ENCODE measurements around the gene CAPS.
"Not testable (repeated sequence)": the region's sequence is repeated elsewhere in the genome, so short reads cannot be mapped to it uniquely, and the experiment has no call there.

Gene CAPS

GRCh38 chr19:5958851-5959122 lies 44.7 kb downstream of the CAPS start:
- no peak for DNase-seq

- DNase-seq, result no peak
These were observed 45.4 kb downstream of the CAPS start for GRCh38 chr19:5959260-5960004.

GRCh38 chr19:5960005-5961001 lies 46.2 kb downstream of the CAPS start:
- no peak for DNase-seq

DNA sequence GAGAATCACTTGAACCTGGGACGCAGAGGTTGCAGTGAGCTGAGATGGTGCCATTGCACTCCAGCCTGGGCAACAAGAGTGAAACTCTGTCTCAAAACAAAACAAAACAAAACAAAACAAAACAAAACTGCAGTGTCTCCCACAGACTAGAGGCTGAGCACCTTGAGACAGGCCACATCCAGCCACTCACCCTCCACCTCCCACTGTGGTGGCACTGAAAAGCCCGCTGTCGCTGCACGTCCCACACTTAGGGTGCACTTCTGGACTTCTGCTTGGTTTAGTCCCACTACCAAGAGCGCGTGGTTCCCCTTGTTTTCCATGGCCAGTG lies 47.6 kb downstream of the CAPS start:
- not testable (repeated sequence) for DNase-seq

- no peak for DNase-seq
These were observed 48.2 kb downstream of the CAPS start for GRCh38 chr19:5961969-5962945.

GRCh38 chr19:5963259-5963658 lies 49.2 kb downstream of the CAPS start:
- DNase-seq, result not testable (repeated sequence)

- DNase-seq, result no peak
These were observed 49.8 kb downstream of the CAPS start for GRCh38 chr19:5963855-5964254.

DNA sequence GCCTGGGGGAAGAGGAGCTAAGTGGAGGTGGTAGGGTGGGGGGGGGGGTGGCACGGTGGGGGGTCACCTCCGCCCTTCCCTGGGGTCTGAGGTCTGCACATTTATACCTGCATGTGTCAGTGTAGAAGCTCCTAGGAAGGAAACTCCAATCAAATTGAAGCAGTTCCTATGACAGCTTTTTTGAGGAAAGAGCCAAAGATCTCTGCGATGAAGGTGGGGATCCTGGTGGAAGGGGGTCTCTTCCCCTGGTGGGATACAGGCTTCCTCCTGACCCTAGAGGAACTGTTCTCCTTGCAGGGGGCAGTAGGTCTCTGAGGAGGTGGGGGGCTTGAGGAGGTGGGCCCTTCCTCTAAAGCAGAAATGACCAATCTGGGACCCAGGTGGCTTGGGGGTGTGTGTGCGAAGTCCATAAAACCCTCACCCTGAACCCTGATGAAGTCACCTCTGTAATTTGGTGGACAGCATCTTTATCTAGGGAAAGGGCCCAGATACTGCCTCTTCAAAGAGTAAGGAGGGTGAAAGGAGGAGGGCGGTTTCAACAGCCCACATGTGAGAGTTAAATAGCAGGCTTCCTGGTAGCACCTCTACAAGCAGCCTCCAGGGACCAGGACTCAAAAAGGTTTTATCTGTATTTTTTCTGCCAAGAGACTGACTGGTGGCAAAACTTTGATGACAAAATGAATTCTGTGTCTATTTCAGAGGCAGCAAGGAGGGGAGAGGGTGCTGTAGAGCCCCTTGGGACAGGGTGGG lies 50.9 kb downstream of the CAPS start:
- no peak for DNase-seq

All from amniotic stem cell (primary cell).